Measurements from ENCODE around the gene PPP3CB.

GRCh38 chr10:73522263-73522662 lies 26.4 kb upstream of the PPP3CB start:
- TF ChIP-seq PPARA (CRISPR knock-in tag; IDR thresholded peaks at IDR 0.05; ENCODE audit: borderline replicate concordance) (no peak), RARB (CRISPR knock-in tag; IDR thresholded peaks at IDR 0.05) (no peak), PATZ1 (CRISPR knock-in tag; IDR thresholded peaks at IDR 0.05; ENCODE audit: borderline replicate concordance) (no peak)
